IMR-90 (cell line): Measurements from ENCODE around the gene AKAP13. TPM values are rescaled to one million over a fixed set of nuclear protein-coding genes. Genes with fewer than 3 reads are reported as not detected.

Experiments
- ATAC-seq: fragments of 200-7000 bp; cut with Tn5 transposase; 2 replicates; pipeline ENCODE4 v1.9.1; 2020; ENCODE audit warnings: low read depth, mild to moderate bottlenecking, moderate library complexity
- BruUV-seq: library from RNA; stranded (reverse); fragments of 400-500 nt; replicated peaks from 2 replicates; lab custom pipeline; 2021; lab: Mats Ljungman, UMichigan
- CTCF ChIA-PET: fragments of 300-600 bp; formaldehyde crosslinking; extraction: SDS; loops from one replicate; lab custom pipeline; 2021; ENCODE audit warnings: antibody characterized with exemption; lab: Yijun Ruan, JAX
- POLR2A ChIA-PET: fragments of 300-600 bp; sonication (Branson Sonifier 250); formaldehyde crosslinking; loops from one replicate; lab custom pipeline; 2022; ENCODE audit warnings: antibody characterized with exemption; ENCODE audit not compliant: unreplicated experiment; lab: Charles Lee
- DNase-seq: peaks from one replicate; pipeline ENCODE4 v3.0.0; 2013
- H2AFZ ChIP-seq: replicated peaks from 2 replicates; pipeline ENCODE3; 2013; ENCODE audit warnings: low read length, mild to moderate bottlenecking; ENCODE audit not compliant: poor library complexity
- H2AK5ac ChIP-seq: 2 replicates; pipeline ENCODE4 v1.6.1; 2013; ENCODE audit warnings: low read depth, low read length, inconsistent platforms
- H2AK9ac ChIP-seq: replicated peaks from 2 replicates; pipeline ENCODE3; 2013; ENCODE audit warnings: mild to moderate bottlenecking, low read depth, low read length, moderate library complexity; ENCODE audit not compliant: poor library complexity
- H2BK120ac ChIP-seq: 2 replicates; pipeline ENCODE4 v1.6.1; 2013; ENCODE audit warnings: low read depth, low read length, inconsistent platforms
- H2BK15ac ChIP-seq: 3 replicates; pipeline ENCODE4 v1.6.1; 2013; ENCODE audit warnings: low read depth, low read length, inconsistent platforms
- H2BK20ac ChIP-seq: 2 replicates; pipeline ENCODE4 v1.6.1; 2013; ENCODE audit warnings: low read depth, mild to moderate bottlenecking, inconsistent platforms, low read length, moderate library complexity
- H2BK5ac ChIP-seq: 2 replicates; pipeline ENCODE4 v1.6.1; 2013; ENCODE audit warnings: mild to moderate bottlenecking, low read depth, low read length, inconsistent platforms; ENCODE audit not compliant: poor library complexity, severe bottlenecking
- H3K14ac ChIP-seq: replicated peaks from 2 replicates; pipeline ENCODE4 v1.6.1; 2013; ENCODE audit warnings: low read depth, low read length, inconsistent platforms
- H3K18ac ChIP-seq: 2 replicates; pipeline ENCODE4 v1.6.1; 2013; ENCODE audit warnings: low read depth, low read length, control low read depth
- H3K23ac ChIP-seq: 2 replicates; pipeline ENCODE4 v1.6.1; 2013; ENCODE audit warnings: low read depth, low read length, inconsistent platforms
- H3K27ac ChIP-seq: 2 replicates; pipeline ENCODE4 v1.5.1; 2013; ENCODE audit warnings: mild to moderate bottlenecking, control low read depth, low read length; ENCODE audit not compliant: insufficient read depth
- H3K27me3 ChIP-seq: 2 replicates; pipeline ENCODE4 v1.6.1; 2013; ENCODE audit warnings: low read length; ENCODE audit not compliant: control insufficient read depth, insufficient read depth
- H3K36me3 ChIP-seq: 2 replicates; pipeline ENCODE4 v1.6.1; 2013; ENCODE audit warnings: low read length, mixed read lengths; ENCODE audit not compliant: control insufficient read depth, insufficient read depth
- H3K4ac ChIP-seq: 2 replicates; pipeline ENCODE4 v1.6.1; 2013; ENCODE audit warnings: low read depth, low read length, inconsistent platforms
- H3K4me1 ChIP-seq: 2 replicates; pipeline ENCODE4 v1.6.1; 2013; ENCODE audit warnings: low read length, mixed read lengths; ENCODE audit not compliant: control insufficient read depth, insufficient read depth
- H3K4me2 ChIP-seq: 2 replicates; pipeline ENCODE4 v1.6.1; 2013; ENCODE audit warnings: low read depth, mild to moderate bottlenecking, control low read depth, low read length, moderate library complexity
- H3K4me3 ChIP-seq: 2 replicates; pipeline ENCODE4 v1.5.1; 2013; ENCODE audit warnings: low read depth, mild to moderate bottlenecking, control low read depth, low read length, moderate library complexity; ENCODE audit not compliant: insufficient read depth
- H3K56ac ChIP-seq: 2 replicates; pipeline ENCODE4 v1.6.1; 2013; ENCODE audit warnings: low read length, inconsistent platforms; ENCODE audit not compliant: insufficient read depth; ENCODE audit errors: extremely low read depth
- H3K79me1 ChIP-seq, 2 experiments: 2 replicates each; pipeline ENCODE4 v1.6.1; 2013; ENCODE audit warnings: low read length in 2 of 2, inconsistent platforms in 1 of 2, low read depth in 1 of 2
- H3K9ac ChIP-seq: 2 replicates; pipeline ENCODE4 v1.6.1; 2013; ENCODE audit warnings: low read depth, low read length, control low read depth
- H3K9me1 ChIP-seq: 2 replicates; pipeline ENCODE4 v1.6.1; 2013; ENCODE audit warnings: low read length, inconsistent platforms; ENCODE audit not compliant: insufficient read depth
- H3K9me3 ChIP-seq: 2 replicates; pipeline ENCODE4 v1.6.1; 2013; ENCODE audit warnings: low read length; ENCODE audit not compliant: control insufficient read depth, insufficient read depth
- H4K20me1 ChIP-seq: 2 replicates; pipeline ENCODE4 v1.6.1; 2013; ENCODE audit warnings: low read length, inconsistent platforms; ENCODE audit not compliant: insufficient read depth
- H4K5ac ChIP-seq: 2 replicates; pipeline ENCODE4 v1.6.1; 2013; ENCODE audit warnings: mild to moderate bottlenecking, low read depth, low read length, control low read depth
- H4K8ac ChIP-seq, 2 experiments: 2 replicates each; pipeline ENCODE4 v1.6.1; 2013; ENCODE audit warnings: low read depth in 2 of 2, low read length in 2 of 2, control low read depth in 1 of 2, inconsistent platforms in 1 of 2
- H4K91ac ChIP-seq: 2 replicates; pipeline ENCODE4 v1.6.1; 2013; ENCODE audit warnings: low read depth, low read length, inconsistent platforms; ENCODE audit not compliant: insufficient read depth
- CHD1 ChIP-seq: IDR thresholded peaks from 2 replicates; pipeline ENCODE4 v1.6.1; 2012; ENCODE audit warnings: low read depth, low read length, improper control_type of control experiment
- POLR2A ChIP-seq: IDR thresholded peaks from 2 replicates; pipeline ENCODE4 v1.6.1; 2012; ENCODE audit warnings: mild to moderate bottlenecking, low read depth, low read length
- WGBS, 2 experiments: methylation state at CpG; one replicate each; pipeline versions ENCODE4 v1.1.5 to v1.1.7; 2013; ENCODE audit warnings: missing lambda C conversion rate in 2 of 2; ENCODE audit not compliant: insufficient read length in 1 of 2; ENCODE audit errors: extremely low coverage in 2 of 2; 5-methylcytosine and 5-hydroxymethylcytosine counted together
- dilution Hi-C: fragments of 300-500 bp; cut with HindIII; formaldehyde crosslinking; loops from one replicate; pipeline ENCODE4 v1.14.3; 2018; ENCODE audit warnings: low sequenced_read_pairs; ENCODE audit not compliant: unreplicated experiment
- in situ Hi-C: fragments of 300-500 bp; cut with MboI; formaldehyde crosslinking; loops from 3 replicates; pipeline ENCODE4 v1.14.3; 2019; ENCODE audit warnings: low sequenced_read_pairs, inconsistent platforms, mixed read lengths
- intact Hi-C: fragments of 100-400 bp; cut with micrococcal nuclease; formaldehyde crosslinking; loops from 2 replicates; pipeline ENCODE4 v1.10.0; 2022
- polyA plus RNA-seq, 3 experiments: library from polyadenylated mRNA; depleted of rRNA; stranded (reverse); fragments of >200 nt; gene quantifications; 2 replicates each; pipeline ENCODE4 v1.2.3, GENCODE V29; 2012; ENCODE audit warnings: low replicate concordance in 1 of 3
- total RNA-seq: library from RNA; depleted of rRNA; stranded (reverse); fragments of >200 nt; gene quantifications from 2 replicates; pipeline ENCODE4 v1.2.3, GENCODE V29; 2012

Gene AKAP13
- total and polyA plus RNA-seq, 2 of the 4 experiments (the other 2 are of a cell fraction): 10.4 to 46.4 TPM

- Histone ChIP-seq H4K5ac (no peak overlapping the region), H2AFZ (no peak overlapping the region), H3K79me1 (peaks cover 23 to 63% of the 10 kb centered on the region in 2 experiments), H3K27me3 (no peaks in the 10 kb centered on the region), H4K8ac (no peak overlapping the region), H2BK5ac (no peak overlapping the region), H4K20me1 (peaks cover 32% of the 10 kb centered on the region; the same call in 1 of the 2 replicates), H3K14ac (no peak overlapping the region), H3K4me2 (no peak overlapping the region), H3K36me3 (no peaks in the 10 kb centered on the region), H2BK120ac (no peak overlapping the region), H2BK15ac (no peak overlapping the region), H3K9me3 (no peaks in the 10 kb centered on the region), H4K91ac (no peak overlapping the region), H2AK9ac (no peak overlapping the region), H2BK20ac (no peak overlapping the region), H3K4me3 (no peak overlapping the region), H3K23ac (no peak overlapping the region), H3K18ac (no peak overlapping the region), H3K27ac (no peak overlapping the region), H3K4me1 (peaks cover 4% of the 10 kb centered on the region; the same call in 1 of the 2 replicates), H3K4ac (no peak overlapping the region), H3K9me1 (no peaks in the 10 kb centered on the region), H2AK5ac (no peak overlapping the region), H3K9ac (no peak overlapping the region), H3K56ac (no peak overlapping the region)
- WGBS, 2 experiments: no CpG with 5 or more reads among the region's 3 CpGs
- POLR2A ChIA-PET: no interaction called here
- no TSS peak for BruUV-seq
- DNase-seq (no peak), ATAC-seq (no peak)
- intact Hi-C loops (no loop called here), dilution Hi-C loops (no loop called here), in situ Hi-C loops (no loop called here)
- no peak for TF ChIP-seq CHD1
- TF ChIP-seq POLR2A: no peak
- CTCF ChIA-PET: interaction anchor here (1.0 to 1.3 kb wide), 3 partner anchors 11 to 83 kb away, joined by 3 to 4 read pairs (median 3); no protein-coding TSS in a partner anchor
Measured at GRCh38 chr15:85396554-85396953, 16.2 kb downstream of the AKAP13 start.
